ENCODE measurements around the gene PHACTR1.

The PHACTR1 gene

GRCh38 chr6:13183415-13184088 is 467.0 kb downstream of the PHACTR1 start:
- no peak for DNase-seq (ENCODE audit: extremely low read depth, low read depth)
- no peak for TF ChIP-seq CTCF (IDR thresholded peaks at IDR 0.05; ENCODE audit: low read depth, low read length)

- DNase-seq (ENCODE audit: extremely low read depth, low read depth): no peak
- TF ChIP-seq CTCF (IDR thresholded peaks at IDR 0.05; ENCODE audit: low read depth, low read length): no peak
Measured at GRCh38 chr6:13184089-13184468, 467.5 kb downstream of the PHACTR1 start.

- TF ChIP-seq CTCF (IDR thresholded peaks at IDR 0.05; ENCODE audit: low read depth, low read length): no peak
- DNase-seq (ENCODE audit: extremely low read depth, low read depth): no peak
Measured at GRCh38 chr6:13184547-13184946, 468.0 kb downstream of the PHACTR1 start.

- DNase-seq (ENCODE audit: extremely low read depth, low read depth): no peak
- TF ChIP-seq CTCF (IDR thresholded peaks at IDR 0.05; ENCODE audit: low read depth, low read length): no peak
Measured at GRCh38 chr6:13186861-13187260, 470.3 kb downstream of the PHACTR1 start.

- no peak for DNase-seq (ENCODE audit: extremely low read depth, low read depth)
- no peak for TF ChIP-seq CTCF (IDR thresholded peaks at IDR 0.05; ENCODE audit: low read depth, low read length)
Measured at GRCh38 chr6:13187692-13188091, 471.1 kb downstream of the PHACTR1 start.

GRCh38 chr6:13188306-13188705 is 471.7 kb downstream of the PHACTR1 start:
- TF ChIP-seq CTCF (IDR thresholded peaks at IDR 0.05; ENCODE audit: low read depth, low read length): no peak
- no peak for DNase-seq (ENCODE audit: extremely low read depth, low read depth)

GRCh38 chr6:13189710-13190109 is 473.1 kb downstream of the PHACTR1 start:
- no peak for TF ChIP-seq CTCF (IDR thresholded peaks at IDR 0.05; ENCODE audit: low read depth, low read length)

More at GRCh38 chr6:13189710-13190109, 473.1 kb downstream of the PHACTR1 start:
- no peak for DNase-seq (ENCODE audit: extremely low read depth, low read depth)
